Effector memory CD4-positive, alpha-beta T cell (primary cell): ENCODE data around the gene NOX3.

Experiments
- DNase-seq, 3 donors: peaks; one replicate each; pipeline ENCODE4 v3.0.0-alpha.2; 2020
- H3K27ac ChIP-seq: 2 replicates; pipeline ENCODE4 v1.7.0; 2013; ENCODE audit warnings: mild to moderate bottlenecking, low read length, moderate library complexity; ENCODE audit not compliant: insufficient read depth, poor library complexity, severe bottlenecking
- H3K27me3 ChIP-seq: replicated peaks from 2 replicates; pipeline ENCODE4 v1.7.0; 2013; ENCODE audit warnings: mild to moderate bottlenecking, low read length; ENCODE audit not compliant: insufficient read depth, control insufficient read depth, poor library complexity, severe bottlenecking
- H3K36me3 ChIP-seq: 2 replicates; pipeline ENCODE4 v1.7.0; 2013; ENCODE audit warnings: mild to moderate bottlenecking, low read length, moderate library complexity; ENCODE audit not compliant: control insufficient read depth, insufficient read depth
- H3K4me1 ChIP-seq: 2 replicates; pipeline ENCODE4 v1.7.0; 2013; ENCODE audit warnings: low read length, mild to moderate bottlenecking; ENCODE audit not compliant: control insufficient read depth, insufficient read depth, poor library complexity, severe bottlenecking
- H3K4me3 ChIP-seq: 2 replicates; pipeline ENCODE4 v1.7.0; 2013; ENCODE audit warnings: low read length, low read depth, mild to moderate bottlenecking; ENCODE audit not compliant: insufficient read depth, poor library complexity, severe bottlenecking
- H3K9me3 ChIP-seq: 2 replicates; pipeline ENCODE4 v1.7.0; 2013; ENCODE audit warnings: mild to moderate bottlenecking, low read length, moderate library complexity; ENCODE audit not compliant: control insufficient read depth

The NOX3 gene

DNA sequence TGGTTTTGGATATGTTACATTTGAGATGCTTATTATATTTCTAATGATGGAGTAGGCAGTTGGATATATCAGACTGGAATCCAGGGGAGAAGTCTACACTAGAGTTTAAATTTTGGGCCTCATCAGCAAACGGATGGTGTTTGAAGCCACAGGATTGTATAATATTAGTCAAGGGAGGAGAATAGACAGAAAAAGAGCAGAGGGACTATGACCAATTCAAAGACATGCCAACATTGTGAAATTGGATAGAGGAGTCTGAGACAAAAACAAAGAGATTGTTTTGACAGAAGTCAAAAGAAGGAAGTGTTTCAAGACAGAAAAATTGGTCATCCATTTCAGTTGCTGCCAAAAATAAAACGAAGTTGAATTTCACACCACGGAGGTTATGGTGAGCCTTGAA lies 66.5 kb downstream of the NOX3 start:
- Histone ChIP-seq H3K27me3 (no peaks in the 10 kb centered on the region), H3K9me3 (no peaks in the 10 kb centered on the region), H3K4me1 (no peaks in the 10 kb centered on the region), H3K36me3 (no peaks in the 10 kb centered on the region), H3K27ac (no peak overlapping the region), H3K4me3 (no peak overlapping the region)
- no peak for DNase-seq

DNA sequence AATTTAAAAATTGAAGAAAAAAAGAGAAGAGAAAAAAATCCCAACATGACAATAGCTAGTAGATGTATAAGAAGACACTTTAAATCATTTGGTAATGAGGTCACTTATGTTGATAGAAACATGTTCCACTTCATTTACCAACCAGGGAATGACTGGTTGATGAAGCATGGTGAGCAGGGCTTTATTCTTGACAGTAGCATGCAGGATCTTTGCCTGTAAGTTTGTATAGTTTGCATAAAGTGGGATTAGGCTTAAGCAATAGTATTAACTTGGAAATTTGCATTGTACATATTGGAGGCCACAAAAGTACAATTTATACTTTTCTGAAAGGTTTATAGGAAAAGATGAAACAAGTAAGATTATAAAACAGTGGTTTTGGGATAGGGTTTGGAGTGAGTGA lies 67.0 kb downstream of the NOX3 start:
- no peaks in the 10 kb centered on the region for H3K4me1 ChIP-seq
- H3K4me3 ChIP-seq: no peak overlapping the region
- H3K27ac ChIP-seq: no peak overlapping the region
- H3K27me3 ChIP-seq: no peaks in the 10 kb centered on the region
- no peaks in the 10 kb centered on the region for H3K36me3 ChIP-seq
- no peaks in the 10 kb centered on the region for H3K9me3 ChIP-seq
- no peak for DNase-seq

DNA sequence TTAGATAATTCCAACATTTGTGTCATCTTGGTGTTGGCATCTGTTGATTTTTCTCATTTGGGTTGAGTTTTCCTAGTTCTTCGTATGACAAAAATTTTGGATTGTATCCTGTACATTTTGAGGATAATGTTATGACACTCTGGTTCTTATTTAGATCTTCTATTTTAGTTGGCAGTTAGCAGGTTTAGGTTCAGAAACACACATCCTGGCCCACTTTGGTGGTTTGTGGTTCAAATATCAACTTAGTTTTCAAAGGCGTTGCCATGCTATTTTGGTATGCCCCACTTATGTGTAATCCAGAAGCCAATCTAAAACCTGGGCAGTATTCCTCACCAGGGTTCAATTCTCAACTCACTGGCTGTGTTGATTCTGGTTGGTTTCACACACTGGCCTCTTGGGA lies 68.2 kb downstream of the NOX3 start:
- no peak overlapping the region for H3K4me3 ChIP-seq
- DNase-seq: no peak
- H3K9me3 ChIP-seq: no peaks in the 10 kb centered on the region
- no peak overlapping the region for H3K27ac ChIP-seq
- no peaks in the 10 kb centered on the region for H3K36me3 ChIP-seq
- no peaks in the 10 kb centered on the region for H3K27me3 ChIP-seq
- no peaks in the 10 kb centered on the region for H3K4me1 ChIP-seq

DNA sequence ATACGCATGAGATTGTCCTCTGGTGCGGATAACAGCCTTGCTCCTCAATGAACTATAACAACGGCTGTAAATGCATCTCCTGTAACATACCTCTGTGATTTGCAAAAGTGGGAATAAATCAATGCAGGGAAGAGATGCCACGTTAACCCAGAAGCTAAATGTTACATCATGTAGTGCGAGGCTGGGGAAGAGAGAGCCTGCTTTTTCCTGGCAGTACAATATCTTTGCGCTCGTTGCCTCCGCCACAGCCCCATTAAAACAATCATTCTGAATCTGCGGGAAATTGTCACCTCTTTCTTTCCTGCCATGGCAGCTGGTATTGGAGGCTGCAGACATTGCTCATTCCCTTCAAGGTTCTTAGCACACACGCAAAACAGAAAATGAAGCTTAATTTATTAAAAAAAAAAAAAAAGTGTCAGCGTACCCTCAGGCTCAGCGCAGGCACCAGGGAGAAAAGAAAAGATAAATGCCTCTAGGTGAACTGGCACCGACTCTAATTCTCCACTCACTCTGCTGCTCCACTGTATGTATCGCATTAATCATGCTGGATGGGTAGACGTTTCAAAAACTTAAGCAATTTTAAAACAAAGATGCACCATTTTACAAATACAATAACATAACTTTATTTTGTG lies 71.2 kb downstream of the NOX3 start:
- Histone ChIP-seq H3K27me3 (no peaks in the 10 kb centered on the region), H3K4me3 (no peak overlapping the region), H3K4me1 (no peaks in the 10 kb centered on the region), H3K9me3 (no peaks in the 10 kb centered on the region), H3K27ac (no peak overlapping the region), H3K36me3 (no peaks in the 10 kb centered on the region)
- no peak for DNase-seq

DNA sequence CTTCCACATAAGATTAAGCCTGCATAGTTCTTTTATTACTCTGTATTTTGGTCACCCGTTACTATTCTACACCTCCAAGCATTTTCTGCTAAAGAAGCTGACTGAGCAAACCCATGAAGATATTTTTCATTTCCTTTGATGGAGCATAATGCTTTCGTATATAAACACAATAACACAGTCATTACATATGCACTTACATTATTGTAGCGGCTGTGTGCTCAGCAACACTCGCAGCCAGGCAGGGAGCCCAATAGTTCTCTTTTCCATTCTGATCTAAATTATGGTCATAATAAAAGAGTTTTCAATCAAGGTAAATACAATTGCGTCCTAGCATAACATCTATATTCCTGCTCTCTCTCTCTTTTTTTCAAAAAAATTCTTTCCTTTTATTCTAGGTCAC lies 71.7 kb downstream of the NOX3 start:
- no peaks in the 10 kb centered on the region for H3K27me3 ChIP-seq
- H3K27ac ChIP-seq: no peak overlapping the region
- H3K36me3 ChIP-seq: no peaks in the 10 kb centered on the region
- no peaks in the 10 kb centered on the region for H3K4me1 ChIP-seq
- H3K9me3 ChIP-seq: no peaks in the 10 kb centered on the region
- no peak overlapping the region for H3K4me3 ChIP-seq
- no peak for DNase-seq

DNA sequence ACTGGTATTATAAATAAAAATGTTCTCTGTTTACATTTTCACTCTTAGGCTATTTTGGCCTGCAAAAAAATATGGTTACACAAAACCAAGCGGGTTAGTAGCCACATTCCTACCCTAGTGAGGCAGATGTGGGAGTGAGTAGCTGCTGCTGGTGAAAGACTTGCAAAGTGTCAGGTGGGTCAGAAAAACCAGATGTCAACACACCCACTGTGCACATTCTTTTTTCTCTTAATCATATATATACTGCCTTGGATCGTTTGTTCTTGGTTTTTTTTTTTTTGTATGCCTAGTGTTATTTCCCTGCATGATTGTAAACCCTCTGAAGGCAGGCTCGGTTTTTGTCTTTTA lies 73.3 kb downstream of the NOX3 start:
- Histone ChIP-seq H3K4me3 (no peak overlapping the region), H3K9me3 (no peaks in the 10 kb centered on the region), H3K36me3 (no peaks in the 10 kb centered on the region), H3K27me3 (no peaks in the 10 kb centered on the region), H3K4me1 (no peaks in the 10 kb centered on the region), H3K27ac (no peak overlapping the region)
- no peak for DNase-seq

DNA sequence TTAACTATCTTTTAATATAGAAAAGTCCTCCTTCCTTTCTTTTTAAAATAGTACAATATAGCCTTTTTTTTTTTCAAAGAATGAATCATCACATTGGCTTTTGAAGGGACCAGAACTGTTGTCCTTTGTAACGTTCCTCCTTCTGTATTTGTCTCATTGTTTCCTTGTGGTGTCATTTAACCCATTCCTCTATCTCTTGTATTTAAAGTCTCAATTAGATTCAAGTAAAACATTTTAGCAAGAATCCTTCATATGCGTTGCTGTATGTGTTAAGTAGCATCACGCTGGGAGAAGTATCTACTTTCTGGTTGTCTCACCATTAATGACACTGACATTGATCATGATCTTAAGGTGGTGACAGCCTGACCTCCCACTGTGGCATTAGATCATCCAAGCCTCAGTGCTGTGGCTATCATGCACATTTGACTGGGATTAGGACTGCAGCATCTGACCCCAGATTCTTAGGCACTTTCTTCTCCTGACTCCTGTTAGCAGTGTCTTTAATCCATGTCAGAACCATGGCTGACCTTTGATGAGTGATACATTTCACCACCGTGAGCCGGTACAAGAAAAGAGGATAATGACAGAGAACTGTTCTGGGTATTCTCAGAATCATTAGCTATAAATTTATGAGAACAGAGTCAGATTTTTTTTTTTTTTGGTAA lies 73.8 kb downstream of the NOX3 start:
- Histone ChIP-seq H3K9me3 (no peaks in the 10 kb centered on the region), H3K27me3 (no peaks in the 10 kb centered on the region), H3K27ac (no peak overlapping the region), H3K4me1 (no peaks in the 10 kb centered on the region), H3K4me3 (no peak overlapping the region), H3K36me3 (no peaks in the 10 kb centered on the region)
- DNase-seq: no peak

DNA sequence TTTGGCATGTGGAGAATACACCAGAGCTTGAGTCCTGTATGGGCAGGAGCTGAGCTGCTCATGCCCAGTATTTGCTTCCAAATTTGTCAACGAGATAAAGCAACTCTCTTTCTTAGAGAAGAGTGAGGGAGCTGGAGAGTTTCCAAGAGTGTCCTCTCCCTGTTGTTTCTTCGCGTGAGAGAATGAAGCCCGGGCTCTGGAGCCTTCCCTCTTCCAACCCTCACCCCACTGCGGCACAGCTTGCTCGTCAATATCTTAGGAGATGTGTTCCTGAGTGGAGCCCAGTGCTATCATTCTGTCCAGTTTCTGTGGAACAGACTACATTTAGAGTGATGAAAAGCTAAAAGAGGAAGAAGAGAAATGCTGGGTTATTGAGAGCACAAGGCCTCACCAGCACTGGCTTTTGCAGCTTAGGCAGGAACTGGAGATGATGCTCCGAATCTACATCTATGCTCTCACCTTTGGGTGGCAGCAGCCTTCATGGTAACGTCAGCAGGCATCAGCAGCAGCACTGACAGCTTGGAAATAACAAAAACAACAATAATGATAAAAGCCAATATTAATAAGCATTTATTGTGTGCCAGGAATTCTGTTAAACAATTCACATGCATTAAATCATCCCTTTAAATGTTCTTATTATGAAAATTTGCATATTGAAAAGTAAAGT lies 74.8 kb downstream of the NOX3 start:
- Histone ChIP-seq H3K36me3 (no peaks in the 10 kb centered on the region), H3K27me3 (no peaks in the 10 kb centered on the region), H3K27ac (no peak overlapping the region), H3K4me1 (no peaks in the 10 kb centered on the region), H3K9me3 (no peaks in the 10 kb centered on the region), H3K4me3 (no peak overlapping the region)
- DNase-seq: no peak

DNA sequence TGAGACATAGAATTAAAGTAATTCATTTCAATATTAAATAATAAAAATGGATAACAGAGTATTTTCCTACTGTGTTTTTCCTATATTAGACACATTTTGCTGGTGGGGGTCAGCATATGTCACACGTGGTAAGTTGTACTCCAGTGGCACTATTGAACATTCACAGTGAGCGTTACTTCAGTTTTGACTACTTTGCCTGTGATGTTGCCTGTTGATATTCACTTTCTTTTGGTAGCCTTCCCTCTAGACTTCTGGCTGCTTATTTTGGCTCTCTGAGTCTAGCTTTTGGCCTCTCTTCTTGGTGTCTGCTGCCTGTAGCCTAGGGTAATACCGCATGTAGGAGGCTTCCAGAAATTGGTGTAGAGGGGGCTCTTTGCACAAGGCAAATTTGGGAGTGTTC lies 76.9 kb downstream of the NOX3 start:
- H3K27ac ChIP-seq: no peak overlapping the region
- DNase-seq: no peak
- H3K36me3 ChIP-seq: no peaks in the 10 kb centered on the region
- no peak overlapping the region for H3K4me3 ChIP-seq
- H3K9me3 ChIP-seq: no peaks in the 10 kb centered on the region
- H3K4me1 ChIP-seq: no peaks in the 10 kb centered on the region
- no peaks in the 10 kb centered on the region for H3K27me3 ChIP-seq

DNA sequence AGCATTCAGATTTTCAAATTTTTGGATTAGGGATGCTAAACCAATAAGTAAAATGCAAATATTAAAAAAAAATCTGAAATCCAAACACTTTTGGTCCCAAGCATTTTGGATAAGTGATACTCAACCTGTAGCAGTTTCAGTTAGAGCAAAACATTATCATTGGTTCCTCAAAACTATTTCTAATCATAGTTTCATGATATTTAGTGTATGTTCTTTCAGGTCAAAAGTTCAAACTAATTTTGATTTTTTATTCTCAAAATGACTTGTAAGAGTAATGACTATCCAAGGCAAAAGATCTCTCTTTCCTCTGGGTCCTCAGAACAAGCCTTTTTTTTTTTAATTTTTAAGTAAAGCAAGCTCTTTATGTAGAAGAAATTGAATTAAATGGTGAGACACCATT lies 77.4 kb downstream of the NOX3 start:
- H3K27ac ChIP-seq: no peak overlapping the region
- no peaks in the 10 kb centered on the region for H3K27me3 ChIP-seq
- H3K4me3 ChIP-seq: no peak overlapping the region
- no peaks in the 10 kb centered on the region for H3K4me1 ChIP-seq
- DNase-seq: no peak
- H3K36me3 ChIP-seq: no peaks in the 10 kb centered on the region
- no peaks in the 10 kb centered on the region for H3K9me3 ChIP-seq
